Measurements from ENCODE around the gene SLCO2B1. TPM values are rescaled to one million over a fixed set of nuclear protein-coding genes. Genes with fewer than 3 reads are reported as not detected.
A peak's percentile ranks its signal among the peaks of the same experiment; 100 is the strongest.

The SLCO2B1 gene
- total RNA-seq, 1 donor from 2014 or later: 10.7 TPM

- peak; percentile 24 to 74 for DNase-seq (ENCODE audit: low read depth in 2 of 2)
Observed at GRCh38 chr11:75191330-75191717, 40.4 kb downstream of the SLCO2B1 start.

DNA sequence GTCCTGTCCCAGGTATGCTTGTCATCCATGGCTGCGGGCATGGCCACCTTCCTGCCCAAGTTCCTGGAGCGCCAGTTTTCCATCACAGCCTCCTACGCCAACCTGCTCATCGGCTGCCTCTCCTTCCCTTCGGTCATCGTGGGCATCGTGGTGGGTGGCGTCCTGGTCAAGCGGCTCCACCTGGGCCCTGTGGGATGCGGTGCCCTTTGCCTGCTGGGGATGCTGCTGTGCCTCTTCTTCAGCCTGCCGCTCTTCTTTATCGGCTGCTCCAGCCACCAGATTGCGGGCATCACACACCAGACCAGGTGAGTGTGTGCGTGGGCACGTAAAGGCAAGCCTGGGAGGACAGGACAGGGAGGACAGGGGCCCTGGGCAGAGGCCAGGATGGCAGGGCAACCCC is 42.4 kb downstream of the SLCO2B1 start:
- no peak for DNase-seq (ENCODE audit: low read depth in 2 of 2)

- no peak for DNase-seq (ENCODE audit: low read depth in 2 of 2)
Observed at GRCh38 chr11:75193711-75194110, 42.8 kb downstream of the SLCO2B1 start.

- DNase-seq (ENCODE audit: low read depth in 2 of 2): no peak
Observed at GRCh38 chr11:75194147-75194546, 43.2 kb downstream of the SLCO2B1 start.

- DNase-seq (ENCODE audit: low read depth in 2 of 2): peak in 1 of 2 donors; percentile 12
Observed at GRCh38 chr11:75195167-75195962, 44.5 kb downstream of the SLCO2B1 start.

DNA sequence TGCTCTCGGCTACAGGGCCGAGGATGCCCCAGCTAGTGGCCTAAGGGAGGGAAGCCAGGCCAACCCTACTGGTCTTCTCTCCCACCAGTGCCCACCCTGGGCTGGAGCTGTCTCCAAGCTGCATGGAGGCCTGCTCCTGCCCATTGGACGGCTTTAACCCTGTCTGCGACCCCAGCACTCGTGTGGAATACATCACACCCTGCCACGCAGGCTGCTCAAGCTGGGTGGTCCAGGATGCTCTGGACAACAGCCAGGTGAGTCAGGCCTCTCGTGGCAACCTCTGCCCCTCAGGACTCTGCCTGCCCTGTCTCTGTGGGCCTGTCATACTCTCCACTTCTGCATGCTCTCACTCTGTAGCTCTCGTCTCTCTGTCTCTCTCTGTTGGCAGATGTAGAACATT is 45.5 kb downstream of the SLCO2B1 start:
- peak; percentile 28 to 40 for DNase-seq (ENCODE audit: low read depth in 2 of 2)

DNA sequence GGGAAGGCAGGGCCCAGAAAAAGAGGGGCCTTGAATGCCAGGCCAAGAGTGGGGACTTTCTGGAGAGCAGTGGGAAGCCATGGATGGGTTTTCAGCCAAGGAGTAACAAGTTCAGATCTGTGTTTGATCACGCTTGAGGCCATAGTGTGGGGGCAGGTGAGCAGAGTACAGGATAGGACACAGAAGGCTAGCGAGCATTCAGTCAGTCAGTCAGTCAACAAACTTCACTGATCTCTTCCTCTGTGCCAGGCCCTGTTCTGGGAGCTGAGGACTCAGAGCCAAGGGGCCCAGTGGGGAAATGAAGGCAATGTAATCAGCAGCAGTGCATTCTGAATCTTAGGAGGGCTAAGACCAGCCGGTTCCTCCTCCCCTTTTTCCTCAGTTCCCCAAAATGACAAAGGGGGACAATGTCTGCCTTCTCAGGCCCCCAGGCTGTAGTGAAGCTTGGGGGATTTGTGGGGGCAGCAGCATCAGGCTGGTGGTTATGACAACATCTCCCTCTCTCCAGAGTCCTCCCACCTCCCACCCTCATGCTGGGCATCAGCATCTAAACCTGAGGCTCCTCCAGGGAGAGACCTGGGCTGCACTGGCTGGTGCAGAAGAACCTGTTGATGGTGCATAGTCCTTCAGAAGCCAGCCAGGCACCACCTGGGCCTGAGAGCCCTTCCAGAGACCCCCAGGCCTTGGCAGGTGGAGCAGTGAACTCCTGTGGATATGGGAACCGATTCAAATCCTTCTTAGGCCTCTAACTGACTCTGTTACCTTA is 46.8 kb downstream of the SLCO2B1 start:
- DNase-seq (ENCODE audit: low read depth in 2 of 2): no peak

DNA sequence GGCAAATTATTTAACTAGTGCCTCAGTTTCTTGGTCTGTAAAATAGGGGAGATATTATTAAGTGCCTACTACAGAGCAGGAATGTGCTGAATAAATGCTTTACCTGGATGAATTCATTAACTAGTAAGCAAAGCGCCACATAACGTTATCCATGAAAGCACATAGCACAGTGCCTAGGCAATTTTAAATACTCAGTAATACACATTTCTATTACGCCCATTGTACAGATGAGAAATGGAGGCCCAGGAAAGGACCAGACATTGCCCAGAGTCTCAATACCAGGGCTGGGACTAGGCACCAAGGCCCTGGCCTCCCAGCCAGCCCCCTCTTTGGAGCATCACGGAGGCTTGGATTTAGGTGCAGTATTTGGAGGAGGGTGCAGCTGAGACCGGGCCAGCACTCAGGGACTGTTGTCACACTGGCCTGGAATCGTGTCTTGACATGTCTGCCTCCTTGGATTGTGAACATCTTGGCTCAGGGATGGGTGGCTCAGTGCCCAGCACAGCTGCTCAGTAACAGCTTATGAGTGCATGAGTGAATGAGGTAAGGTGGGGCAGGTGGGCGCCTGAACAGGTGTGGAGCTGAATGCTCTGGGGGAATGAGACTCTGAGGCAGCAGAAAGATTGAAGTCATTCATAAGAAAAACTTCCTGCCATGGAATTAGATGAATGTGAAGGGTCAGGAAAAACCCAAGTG is 47.5 kb downstream of the SLCO2B1 start:
- DNase-seq (ENCODE audit: low read depth in 2 of 2): no peak

DNA sequence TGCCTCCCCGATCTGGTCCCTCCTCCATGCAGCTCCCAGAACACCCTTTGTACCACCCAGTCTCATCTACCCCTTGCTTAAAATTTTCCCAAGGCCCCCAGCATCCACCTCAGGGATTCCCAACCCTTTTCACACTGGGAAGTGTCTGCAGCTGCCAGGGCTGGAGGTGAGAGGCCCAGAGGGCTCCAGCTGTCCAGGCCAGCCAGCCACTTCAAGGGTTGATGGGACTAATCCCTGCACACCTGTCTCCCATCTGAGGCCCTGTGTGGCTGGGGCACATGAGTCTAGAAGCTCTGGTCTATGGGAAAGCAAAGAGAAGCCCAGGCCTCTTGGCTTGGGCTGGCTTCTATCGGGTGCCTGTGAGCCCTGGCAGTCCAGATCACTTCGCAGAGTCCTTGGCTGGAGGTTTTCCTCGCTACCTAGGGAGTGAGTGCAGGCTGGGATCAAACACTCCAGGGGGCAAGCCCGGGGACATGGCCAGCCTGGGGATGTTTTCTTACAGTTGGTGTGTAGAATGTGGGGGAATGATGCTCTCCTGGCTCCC is 48.6 kb downstream of the SLCO2B1 start:
- no peak for DNase-seq (ENCODE audit: low read depth in 2 of 2)

GRCh38 chr11:75200051-75200450 is 49.1 kb downstream of the SLCO2B1 start:
- DNase-seq (ENCODE audit: low read depth in 2 of 2): no peak

- no peak for DNase-seq (ENCODE audit: low read depth in 2 of 2)
Observed at GRCh38 chr11:75200531-75200930, 49.6 kb downstream of the SLCO2B1 start.

DNA sequence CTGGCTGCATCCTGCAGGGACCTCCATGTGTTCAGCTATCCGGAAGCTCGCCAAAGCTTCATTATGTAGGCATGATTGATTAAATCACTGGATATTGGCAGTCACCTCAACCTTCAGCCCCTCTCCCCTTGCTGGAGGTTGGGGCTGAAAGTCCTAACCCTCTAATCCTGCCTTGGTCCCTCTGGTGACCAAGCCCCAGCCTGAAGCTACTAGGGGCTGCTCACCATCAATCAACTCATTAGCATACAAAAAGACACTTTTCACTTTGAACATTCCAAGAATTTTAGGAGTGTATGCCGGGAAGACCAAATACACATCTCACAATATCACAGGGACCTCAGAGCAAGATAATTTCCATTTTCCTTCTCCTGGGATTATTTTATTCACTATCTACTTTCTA is 50.9 kb downstream of the SLCO2B1 start:
- DNase-seq (ENCODE audit: low read depth in 2 of 2): no peak

- no peak for DNase-seq (ENCODE audit: low read depth in 2 of 2)
Observed at GRCh38 chr11:75202195-75202594, 51.3 kb downstream of the SLCO2B1 start.

- no peak for DNase-seq (ENCODE audit: low read depth in 2 of 2)
Observed at GRCh38 chr11:75203138-75203537, 52.2 kb downstream of the SLCO2B1 start.

DNA sequence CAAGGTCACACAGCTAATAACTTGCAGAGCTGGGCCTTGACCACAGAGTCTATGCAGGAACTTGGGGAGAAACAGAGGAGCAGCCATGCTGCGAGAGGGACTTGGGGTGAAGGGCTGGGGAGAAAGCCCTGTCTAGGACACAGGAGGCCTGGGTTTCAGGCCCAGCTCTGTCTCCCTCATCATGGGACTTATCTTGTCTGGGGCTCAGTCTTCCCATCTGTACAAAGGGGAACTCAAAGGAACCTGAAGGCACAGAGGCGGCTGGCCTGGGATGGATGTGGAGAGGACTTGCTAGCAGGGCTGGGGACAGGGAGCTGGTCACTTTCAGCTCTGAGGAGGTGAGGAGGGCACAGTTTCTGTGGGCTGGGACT is 52.7 kb downstream of the SLCO2B1 start:
- no peak for DNase-seq (ENCODE audit: low read depth in 2 of 2)

- no peak for DNase-seq (ENCODE audit: low read depth in 2 of 2)
Observed at GRCh38 chr11:75204012-75204674, 53.2 kb downstream of the SLCO2B1 start.

DNA sequence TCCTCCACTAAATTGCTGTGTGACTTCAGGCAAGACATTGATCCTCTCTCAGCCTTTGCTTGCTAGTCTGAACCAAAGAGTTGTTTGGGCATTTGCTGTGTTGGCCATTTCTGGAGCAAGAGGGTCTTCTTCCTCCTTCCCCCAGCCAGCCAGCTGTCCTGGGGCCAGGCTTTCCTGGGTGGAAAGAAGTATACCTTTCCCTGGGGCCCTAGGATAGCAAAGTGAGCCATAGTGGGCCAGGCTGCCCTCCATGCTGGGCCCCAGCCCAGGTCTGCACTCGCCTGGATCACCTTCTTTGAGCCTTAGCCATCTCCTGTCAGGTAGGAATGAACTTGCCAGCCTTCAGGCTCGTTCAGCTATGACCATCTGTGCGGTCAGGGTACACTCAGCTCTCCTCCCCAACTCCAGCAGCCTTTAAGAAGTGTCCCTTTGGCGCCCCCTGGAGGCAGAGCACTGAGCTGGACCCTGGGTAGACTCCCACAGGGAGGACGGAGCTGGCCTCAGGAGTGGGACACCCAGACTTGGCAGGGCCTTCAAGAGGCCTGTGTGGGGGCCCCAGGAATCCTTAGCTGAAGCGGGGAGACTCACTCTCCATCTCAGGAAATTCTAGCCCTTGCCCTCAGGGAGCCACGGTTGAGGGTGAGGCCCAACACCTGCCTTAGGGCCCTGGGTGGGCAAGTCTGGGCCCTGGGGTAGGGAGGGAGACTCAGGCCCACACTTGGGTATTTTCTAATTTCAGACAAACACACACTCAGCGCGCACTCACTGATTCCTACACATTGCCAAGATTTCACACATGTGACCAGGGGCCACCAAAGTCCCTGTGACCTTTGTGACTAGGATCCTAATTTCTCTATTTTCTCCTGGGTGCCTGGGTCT is 54.0 kb downstream of the SLCO2B1 start:
- peak; percentile 82 to 88 for DNase-seq (ENCODE audit: low read depth in 2 of 2)

GRCh38 chr11:75205564-75206020 is 54.7 kb downstream of the SLCO2B1 start:
- DNase-seq (ENCODE audit: low read depth in 2 of 2): no peak

GRCh38 chr11:75208446-75208845 is 57.5 kb downstream of the SLCO2B1 start:
- DNase-seq (ENCODE audit: low read depth in 2 of 2): no peak

DNA sequence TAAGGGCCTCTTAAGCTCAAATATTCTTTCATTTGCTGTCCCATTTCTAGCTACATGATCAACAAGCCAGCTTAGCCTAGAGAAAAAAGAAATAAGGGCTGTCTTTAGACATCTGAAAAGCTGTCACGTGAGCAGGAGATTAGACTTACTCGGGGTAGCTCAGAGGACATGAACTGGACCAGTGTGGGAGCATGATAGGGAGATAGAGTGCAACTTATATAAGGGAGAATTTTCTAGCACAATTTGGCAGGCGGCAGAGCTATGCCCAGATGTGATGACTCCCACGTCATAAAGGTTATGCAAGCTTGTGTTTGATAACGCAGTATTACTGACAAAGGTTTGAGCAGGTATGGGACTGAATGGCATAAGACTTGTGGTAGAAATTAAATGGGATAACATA is 61.5 kb downstream of the SLCO2B1 start:
- DNase-seq (ENCODE audit: low read depth in 2 of 2): no peak
